ENCODE data around the gene ANO1.

Gene ANO1

DNA sequence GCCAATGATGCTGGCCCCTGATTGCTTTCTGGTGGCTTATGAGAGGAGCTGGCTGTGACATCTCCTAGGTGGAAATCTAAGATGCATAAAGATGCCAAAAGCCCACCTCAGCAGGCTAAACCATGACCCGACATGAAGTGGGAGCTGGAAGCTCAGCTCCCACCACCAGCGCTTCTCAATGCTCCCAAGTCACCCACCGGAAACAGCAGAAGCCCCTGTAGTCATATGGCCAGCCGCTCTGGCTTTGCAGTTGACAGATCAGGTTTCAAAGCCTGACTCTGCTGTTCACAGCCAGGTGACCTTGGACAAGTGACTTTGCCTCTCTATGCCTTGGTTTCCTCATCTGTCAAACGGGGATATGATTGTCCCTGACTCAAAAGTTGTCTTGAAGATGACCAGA lies 29.1 kb upstream of the ANO1 start:
- in situ Hi-C loops (cut with MboI; ENCODE audit: low sequenced_read_pairs): no loop called here

DNA sequence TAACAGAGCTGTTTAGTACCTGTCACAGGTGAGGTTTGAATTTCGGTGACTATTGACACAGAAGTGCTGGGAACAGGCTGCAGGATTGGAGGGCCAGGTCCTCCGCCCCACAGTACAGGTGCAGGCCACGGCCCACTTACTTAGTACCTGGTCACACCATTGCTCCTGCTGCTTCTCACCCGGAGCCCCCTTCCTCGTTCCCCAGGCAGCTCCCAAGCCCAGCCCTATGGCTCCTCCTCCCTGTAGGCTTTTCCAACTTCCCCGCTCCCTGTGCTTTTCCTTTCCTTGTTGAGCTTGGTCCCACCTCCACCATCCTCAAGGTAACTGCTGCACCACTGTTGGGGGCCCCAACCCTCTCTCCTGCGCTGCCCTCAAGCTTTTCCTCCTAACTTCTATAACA lies 27.9 kb upstream of the ANO1 start:
- in situ Hi-C loops (cut with MboI; ENCODE audit: low sequenced_read_pairs): no loop called here

DNA sequence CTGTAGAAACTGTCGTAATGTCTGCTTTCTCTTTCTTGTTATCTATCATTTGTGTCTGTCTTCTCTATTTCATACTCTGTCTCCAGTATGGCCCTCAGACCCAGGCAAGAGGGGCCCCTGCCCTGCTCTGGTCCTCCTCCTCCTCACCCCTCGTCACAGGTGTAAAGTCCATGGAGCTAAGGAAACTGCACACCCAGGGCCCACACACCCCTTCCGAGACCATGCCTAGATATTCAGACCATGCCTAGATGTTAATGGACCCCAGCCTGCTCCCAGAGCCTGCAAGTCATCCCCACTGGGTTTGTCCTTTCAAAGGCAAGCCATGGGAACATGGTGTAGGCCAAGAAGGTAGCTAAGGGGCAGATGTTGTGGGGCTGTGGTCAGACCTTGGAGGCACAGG lies 24.1 kb upstream of the ANO1 start:
- in situ Hi-C loops (cut with MboI; ENCODE audit: low sequenced_read_pairs): no loop called here

DNA sequence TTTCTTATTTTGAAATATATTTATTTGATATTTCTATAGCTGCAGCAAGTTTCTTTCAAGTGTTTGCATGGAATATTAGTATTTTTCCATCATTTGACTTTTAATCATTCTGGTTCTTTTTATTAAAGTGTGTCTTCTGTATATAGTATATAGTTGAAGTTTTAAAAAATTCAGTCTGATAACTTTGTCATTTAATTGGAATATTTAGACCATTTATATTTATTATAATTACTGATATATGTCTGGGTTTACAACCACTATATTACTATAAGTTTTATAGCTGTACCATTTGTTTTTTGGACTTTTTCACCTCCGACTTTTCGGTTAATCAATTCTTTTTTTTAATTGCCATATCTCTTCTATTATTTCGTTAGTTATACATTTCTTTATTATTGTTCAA lies 22.7 kb upstream of the ANO1 start:
- in situ Hi-C loops (cut with MboI; ENCODE audit: low sequenced_read_pairs): no loop called here

DNA sequence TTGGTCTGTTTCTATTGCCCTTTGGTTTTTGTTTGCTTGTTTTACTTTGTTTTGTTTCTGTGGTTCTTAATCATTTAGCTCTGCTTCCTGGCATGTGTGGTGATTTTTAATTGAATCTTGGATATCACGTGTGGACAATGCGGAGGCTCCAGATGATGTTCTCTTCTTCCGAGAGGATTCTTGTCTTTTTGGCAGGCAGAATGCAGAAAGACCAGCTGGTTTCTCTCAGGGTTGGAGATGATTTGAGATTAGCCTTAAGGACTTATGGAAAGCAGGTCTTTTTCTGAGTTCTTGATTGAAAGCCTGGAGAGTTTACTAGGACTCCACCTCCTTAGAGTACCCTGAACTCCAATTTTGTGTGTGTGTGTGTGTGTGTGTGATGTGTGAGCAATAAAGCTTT lies 21.0 kb upstream of the ANO1 start:
- in situ Hi-C loops (cut with MboI; ENCODE audit: low sequenced_read_pairs): no loop called here

DNA sequence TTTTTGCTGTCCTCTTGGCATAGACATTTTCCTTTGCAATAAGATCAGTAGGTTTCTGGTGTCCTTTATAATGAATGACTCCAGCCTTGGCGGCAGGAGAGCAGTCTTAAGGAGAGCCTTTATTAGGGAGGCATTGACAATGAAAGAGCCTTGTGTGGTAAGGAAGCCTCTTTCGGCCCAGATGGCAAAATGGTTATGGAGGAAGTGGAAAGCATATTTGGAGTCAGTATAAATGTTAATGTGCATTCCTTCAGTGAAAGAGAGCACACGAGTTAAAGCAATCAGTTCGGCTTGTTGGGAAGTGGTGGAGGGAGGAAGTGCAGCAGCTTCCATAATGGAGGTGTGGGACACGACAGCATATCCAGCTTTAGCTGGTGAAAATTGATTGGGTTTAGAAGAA lies 18.1 kb upstream of the ANO1 start:
- in situ Hi-C loops (cut with MboI; ENCODE audit: low sequenced_read_pairs): no loop called here

DNA sequence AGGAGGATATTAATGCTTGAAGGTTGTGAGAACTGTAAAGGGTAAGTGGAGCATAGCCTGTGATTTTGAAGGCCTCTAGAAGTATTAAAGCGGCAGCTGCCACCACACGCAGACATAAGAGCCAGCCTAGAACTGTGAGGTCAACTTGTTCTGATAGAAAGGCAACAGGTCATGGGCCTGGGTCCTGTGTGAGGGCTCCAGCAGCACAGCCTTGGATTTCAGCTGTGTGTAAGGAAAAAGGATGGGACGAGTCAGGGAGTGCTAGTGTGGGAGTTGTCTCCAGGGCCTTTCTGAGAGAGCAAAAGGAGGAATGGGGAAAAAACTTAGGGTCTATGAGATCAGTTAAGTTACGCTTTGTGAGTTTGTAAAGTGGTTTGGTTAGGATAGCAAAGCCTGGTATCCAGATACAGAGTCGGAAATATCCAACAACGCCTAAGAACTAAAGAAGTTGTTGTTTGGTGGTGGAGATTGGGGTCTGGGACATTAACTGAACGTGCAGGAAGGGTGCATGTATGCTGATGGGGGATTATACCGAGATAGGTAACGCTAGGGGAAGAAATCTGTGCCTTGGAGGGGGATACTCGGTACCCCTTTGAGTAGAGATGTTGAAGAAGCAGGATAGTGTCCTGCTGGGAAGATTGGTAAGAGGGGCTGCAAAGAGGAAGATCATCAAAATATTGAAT lies 17.4 kb upstream of the ANO1 start:
- in situ Hi-C loops (cut with MboI; ENCODE audit: low sequenced_read_pairs): no loop called here

DNA sequence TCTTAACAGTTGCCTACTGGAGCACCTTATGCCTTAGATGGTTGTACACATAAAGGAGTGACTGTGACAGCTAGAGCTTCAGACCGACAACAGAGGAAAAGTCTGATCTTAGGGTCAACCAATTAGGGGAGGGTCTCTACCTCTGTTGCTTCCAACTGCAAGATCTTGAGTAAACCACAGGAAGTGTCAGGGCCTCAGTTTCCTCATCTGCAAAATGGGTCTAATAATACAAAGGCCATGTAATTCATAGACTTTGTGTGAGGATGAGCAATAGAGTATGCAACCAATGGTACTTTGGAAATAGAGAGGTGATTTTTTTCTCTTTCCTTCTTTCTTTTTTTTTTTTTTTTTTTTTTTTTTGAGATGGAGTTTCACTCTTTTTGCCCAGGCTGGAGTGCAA lies 16.4 kb upstream of the ANO1 start:
- in situ Hi-C loops (cut with MboI; ENCODE audit: low sequenced_read_pairs): no loop called here

DNA sequence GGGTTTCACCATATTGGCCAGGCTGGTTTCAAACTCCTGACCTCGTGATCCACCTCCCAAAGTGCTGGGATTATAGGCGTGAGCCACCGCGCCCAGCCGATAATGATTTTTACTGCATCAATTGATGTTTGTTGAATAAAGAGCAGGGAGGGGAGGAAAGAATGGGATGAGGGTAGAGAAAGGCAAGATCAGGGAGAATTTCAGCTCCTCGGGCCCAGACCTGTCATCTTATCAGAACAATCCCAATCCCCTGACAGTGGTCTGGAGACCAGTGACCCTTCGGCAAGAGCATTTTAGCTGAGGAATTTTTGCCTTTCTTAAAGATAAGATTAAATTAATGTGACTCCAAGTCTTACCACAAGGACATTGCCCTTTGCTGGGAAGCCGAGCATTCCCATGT lies 15.0 kb upstream of the ANO1 start:
- in situ Hi-C loops (cut with MboI; ENCODE audit: low sequenced_read_pairs): no loop called here

DNA sequence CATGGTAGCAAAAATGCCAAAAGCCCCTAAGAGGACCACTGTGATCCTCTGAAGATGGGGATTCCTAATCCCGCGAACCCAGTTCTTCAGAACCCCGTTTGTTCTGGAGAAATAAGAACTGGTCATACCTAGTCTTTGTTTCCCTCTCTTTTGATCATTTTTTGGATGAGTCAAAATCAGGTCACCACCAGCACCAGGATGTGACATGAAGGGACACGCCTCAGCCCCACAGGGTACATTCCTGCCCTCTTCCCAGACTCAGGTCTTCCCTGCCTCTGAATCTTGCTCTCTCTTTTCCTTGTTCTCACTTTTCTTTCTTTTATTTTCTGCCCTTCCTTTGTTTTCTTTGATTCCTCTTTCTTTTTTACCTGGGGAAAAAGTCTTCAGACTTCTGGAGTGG lies 14.6 kb upstream of the ANO1 start:
- in situ Hi-C loops (cut with MboI; ENCODE audit: low sequenced_read_pairs): no loop called here

DNA sequence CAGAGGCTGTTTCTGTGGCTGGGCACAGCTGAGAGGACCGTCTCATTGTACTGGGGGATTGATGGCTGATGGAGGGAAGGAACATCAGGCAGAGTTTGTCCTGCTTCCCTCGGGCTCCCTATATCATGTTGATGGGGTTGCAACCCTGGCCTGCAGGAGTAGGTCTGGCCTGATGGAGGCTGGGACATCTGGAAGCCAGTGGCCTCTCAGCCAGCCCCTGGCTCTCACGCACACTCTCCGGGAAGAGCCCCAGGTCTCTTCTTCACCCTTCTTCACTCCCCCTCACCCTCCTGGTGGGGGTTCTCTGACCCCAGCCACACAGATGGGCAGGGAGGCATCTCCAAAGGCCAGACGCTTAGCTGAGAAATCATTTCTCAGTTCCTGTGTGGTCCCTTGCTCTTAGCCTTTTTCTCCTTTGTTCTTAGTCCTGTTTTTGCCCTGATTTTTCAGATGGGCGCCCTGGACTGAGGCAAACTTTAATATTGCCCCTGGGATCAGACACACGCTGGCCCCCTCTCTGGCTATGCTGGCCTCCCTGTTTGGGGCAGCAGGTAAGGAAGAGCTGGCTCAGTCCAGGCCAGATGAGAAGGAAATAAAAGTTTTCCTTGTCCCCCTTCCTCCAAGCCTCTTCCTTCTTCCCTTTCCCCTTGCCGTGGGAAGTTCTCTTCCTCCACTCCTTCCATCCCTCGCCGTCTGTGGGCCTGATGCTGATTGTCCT lies 13.9 kb upstream of the ANO1 start:
- in situ Hi-C loops (cut with MboI; ENCODE audit: low sequenced_read_pairs): no loop called here

DNA sequence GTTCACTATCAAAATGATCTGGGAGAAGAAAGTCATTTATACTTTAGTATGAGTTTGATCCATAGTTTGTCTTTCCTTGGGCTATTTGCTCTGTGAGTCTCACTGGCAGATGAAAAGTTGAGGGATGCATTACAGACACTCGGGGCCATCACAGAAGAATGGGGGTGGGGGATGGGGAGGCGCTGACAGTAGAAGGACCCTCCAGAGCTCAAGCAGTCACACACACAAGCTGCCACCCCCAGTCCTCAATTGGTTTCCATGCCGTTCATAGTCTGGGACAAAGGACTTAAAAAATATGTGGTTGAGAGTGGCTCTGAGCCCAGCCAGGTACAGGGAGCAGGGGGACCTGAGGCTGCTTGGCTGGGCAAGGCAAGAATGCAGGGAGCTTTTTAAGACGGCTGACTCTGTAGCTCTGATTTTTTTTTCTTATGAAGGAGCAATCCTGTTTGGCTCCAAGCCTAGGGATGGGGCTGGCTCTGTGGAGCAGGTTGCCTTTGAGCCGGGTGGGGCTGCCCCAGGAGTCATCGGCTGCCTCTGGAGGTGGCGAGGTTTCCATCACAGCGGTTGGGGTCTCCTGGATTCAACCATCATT lies 13.3 kb upstream of the ANO1 start:
- in situ Hi-C loops (cut with MboI; ENCODE audit: low sequenced_read_pairs): no loop called here

DNA sequence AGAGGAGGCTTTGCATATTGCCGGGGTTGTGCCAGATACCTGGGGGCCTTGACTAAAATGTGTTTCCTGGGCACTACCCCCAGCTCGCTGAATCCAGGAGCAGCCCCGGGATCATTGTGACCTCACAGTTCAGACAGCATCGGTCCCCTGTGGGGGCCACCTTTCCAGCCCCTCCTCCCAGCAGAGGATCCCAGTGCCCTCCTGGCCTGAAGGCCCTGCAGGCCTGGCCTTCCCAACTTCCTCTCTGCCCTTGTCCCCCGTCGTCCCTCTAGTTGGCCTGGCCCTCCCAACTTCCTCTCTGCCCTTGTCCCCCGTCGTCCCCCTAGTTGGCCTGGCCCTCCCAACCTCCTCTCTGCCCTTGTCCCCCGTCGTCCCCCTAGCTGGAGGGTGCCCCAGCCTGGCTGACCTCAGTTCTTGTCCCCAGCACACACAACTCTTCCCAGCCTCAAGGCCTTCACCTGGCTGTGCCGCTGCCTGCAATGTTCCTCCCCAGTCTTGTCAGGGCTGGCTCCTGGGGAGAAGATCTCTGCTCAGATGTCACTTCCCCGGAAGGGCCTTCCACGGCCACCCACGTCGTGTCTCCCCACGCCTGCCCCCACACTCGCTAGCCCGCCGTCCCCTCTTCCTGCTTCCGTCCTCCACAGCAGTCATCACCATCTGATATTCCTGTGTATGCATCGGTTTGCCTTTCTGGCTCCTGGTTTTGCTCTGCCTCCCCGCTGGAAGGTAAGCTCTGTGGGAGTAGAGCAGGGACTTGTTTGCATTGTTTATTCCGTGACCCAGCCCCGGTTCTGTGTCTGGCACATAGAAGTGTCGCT lies 12.6 kb upstream of the ANO1 start:
- in situ Hi-C loops (cut with MboI; ENCODE audit: low sequenced_read_pairs): no loop called here

DNA sequence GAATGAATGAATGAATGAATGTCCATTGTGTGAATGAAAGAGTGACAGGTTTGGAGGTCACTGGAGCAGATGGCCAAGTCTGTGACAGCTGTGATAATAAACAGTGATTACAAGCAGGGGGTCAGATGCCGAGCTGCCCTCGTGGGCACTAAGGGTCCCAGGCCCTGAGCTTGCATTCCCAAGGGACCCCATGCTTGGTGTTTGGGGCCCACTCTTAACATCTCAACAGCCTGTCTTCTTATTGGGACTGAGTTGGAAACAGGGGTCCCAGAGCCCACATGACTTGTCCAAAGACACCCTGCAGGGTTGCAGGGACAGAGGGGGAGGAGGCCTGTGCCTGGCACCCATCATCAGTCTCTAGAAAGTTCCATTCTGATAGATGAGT lies 12.0 kb upstream of the ANO1 start:
- in situ Hi-C loops (cut with MboI; ENCODE audit: low sequenced_read_pairs): no loop called here

DNA sequence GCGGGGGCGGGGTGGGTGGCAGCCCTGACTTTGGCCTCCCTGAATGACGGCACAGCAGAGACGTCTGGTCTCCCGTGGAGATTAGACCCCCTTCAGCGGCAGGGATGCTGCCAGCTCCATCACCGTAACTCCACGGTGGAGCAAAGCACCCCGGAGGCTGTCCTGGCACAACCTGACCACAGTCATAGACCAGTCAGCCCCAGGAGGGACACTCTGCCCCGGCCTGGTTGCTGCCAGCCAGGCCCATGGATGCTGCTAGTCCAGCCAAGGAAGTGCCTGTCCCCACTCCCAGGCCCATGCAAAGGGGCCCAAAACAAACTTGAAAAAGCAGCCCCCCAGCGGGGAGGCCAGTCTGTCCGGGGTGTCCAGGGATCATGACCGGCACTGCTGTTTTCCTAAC lies 11.5 kb upstream of the ANO1 start:
- in situ Hi-C loops (cut with MboI; ENCODE audit: low sequenced_read_pairs): no loop called here

DNA sequence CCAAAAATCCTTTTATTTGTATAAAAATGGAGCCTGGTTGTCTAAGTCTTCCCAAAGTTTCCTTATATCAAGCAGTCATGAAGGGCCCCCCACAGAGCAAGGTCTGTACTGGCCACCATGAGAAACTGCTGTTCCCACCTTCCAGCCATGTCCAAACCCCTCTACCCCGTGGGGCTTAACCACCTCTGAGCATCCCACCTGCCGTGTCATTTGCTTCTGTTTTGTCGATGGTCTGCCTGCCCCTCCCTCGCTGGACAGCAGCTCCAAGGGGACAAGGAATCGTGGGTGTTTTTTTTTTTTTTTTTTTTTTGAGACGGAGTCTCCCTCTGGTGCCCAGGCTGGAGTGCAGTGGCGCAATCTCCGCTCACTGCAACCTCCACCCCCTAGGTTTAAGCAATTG lies 11.1 kb upstream of the ANO1 start:
- in situ Hi-C loops (cut with MboI; ENCODE audit: low sequenced_read_pairs): no loop called here

DNA sequence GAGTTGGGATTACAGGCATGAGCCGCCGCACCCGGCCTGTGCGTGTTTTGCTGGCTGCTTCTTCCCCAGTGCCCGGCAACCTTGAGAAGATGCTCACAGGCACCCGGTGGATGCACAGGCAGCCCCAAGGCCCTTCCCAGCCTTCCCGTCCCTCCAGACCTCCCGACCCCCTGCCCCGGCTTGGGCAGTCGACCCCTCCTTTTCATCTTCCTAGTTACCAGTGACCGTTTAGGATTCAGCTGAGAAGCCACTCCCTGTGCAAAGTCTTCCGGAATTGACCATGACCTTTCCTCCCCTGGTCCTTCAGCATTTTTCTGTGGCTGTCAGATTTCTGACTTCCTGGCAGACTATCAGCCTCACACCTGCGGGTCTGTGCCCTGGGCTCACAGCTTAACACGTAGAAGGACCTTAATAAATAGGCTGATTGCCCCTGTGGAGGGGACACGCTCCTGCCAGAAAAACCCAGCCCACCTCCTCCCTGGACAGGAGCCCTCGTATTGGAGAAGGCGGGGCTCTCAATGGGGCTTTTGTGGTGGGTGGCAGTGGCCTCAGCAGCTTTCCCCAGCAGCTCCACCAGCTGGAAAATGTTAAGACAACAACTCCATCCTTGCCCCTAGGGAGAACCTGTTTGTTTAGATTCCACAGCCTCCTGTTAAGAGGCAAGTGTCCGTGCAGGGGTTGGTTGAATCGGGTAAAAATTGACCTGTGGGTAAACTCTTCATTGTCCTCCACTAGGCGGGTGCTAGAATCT lies 10.4 kb upstream of the ANO1 start:
- in situ Hi-C loops (cut with MboI; ENCODE audit: low sequenced_read_pairs): no loop called here

DNA sequence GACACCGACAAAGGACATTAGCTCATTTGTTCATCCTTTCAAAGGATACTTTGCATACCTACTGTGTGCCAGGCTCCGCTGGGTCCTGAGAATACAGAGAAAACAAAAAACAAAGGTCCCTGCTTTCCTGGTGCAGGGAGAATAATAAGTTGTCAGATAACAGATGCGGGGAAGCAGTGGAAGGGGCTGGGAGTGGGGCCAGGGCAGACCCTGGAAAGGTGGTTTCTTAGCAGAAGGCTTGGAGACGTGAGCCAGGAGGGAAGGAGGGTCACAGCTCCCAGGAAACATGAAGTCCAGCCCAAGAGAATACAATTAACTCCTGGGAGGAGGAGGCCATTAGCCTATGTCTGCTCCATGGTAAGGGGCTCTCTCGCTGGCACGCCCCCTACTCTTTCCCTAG lies 9.8 kb upstream of the ANO1 start:
- in situ Hi-C loops (cut with MboI; ENCODE audit: low sequenced_read_pairs): no loop called here

DNA sequence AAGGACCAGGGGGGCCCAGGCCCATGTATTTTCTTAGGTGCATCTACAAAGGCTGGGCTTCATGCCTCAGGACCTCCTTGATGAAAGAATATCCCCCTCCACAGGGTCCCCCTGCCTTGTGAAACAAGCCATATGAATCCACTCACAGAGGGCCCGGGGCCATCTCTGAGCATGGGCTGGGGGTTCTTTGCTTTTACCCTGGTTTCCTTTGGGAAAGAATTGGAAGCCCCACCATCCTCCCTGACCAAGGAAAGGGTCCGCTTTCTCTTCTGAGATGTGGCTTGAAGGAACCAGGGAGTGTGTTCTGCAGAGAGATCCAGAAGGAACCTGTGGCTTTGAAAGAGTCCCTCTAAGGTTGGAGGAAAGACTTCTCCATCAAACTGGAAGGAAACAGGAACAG lies 9.2 kb upstream of the ANO1 start:
- in situ Hi-C loops (cut with MboI; ENCODE audit: low sequenced_read_pairs): no loop called here

DNA sequence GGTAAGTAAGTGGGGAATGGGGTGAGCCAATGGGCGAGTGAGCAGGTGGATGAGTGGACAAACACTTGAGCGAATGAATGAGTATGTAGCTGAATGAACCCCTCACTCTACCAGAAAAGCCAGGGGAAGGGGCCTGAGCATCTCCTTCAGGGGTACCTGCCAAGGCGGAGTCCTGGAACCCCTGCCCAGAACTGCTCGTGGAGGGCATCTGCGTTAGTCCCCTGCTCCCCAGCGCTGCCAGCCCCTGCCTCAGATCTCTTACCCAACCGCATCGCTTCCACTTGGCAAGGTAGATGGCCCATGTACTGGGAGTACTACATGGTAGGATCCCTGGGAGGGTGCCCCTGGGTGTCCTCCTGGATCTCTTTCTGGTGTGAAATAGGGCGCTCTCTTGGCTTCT lies 7.4 kb upstream of the ANO1 start:
- in situ Hi-C loops (cut with MboI; ENCODE audit: low sequenced_read_pairs): no loop called here

DNA sequence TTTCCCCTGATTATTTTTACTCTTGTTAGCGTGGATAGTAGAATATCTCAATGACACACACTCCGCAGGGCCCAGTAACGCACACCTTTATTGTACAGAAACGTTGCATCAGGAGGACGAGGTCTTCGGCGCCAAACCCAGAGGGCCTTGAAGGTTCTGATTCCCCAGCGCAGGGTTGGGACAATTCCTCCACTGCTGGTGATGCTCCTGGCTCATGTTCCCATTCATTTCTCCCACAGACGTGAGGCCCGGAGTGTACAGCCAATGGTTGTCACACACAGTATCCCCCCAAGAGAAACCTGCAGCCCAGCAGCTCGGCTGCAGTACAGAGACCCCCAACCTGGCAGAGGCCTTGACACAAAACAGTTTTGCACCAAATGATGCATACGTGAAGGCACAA lies 6.1 kb upstream of the ANO1 start:
- in situ Hi-C loops (cut with MboI; ENCODE audit: low sequenced_read_pairs): no loop called here
